ENCODE data around the gene NACC2. TPM values are rescaled to one million over a fixed set of nuclear protein-coding genes. Genes with fewer than 3 reads are reported as not detected.
A peak's percentile ranks its signal among the peaks of the same experiment; 100 is the strongest.

NACC2 gene
- total RNA-seq, 1 donor from 2014 or later = 3.9 TPM

DNA sequence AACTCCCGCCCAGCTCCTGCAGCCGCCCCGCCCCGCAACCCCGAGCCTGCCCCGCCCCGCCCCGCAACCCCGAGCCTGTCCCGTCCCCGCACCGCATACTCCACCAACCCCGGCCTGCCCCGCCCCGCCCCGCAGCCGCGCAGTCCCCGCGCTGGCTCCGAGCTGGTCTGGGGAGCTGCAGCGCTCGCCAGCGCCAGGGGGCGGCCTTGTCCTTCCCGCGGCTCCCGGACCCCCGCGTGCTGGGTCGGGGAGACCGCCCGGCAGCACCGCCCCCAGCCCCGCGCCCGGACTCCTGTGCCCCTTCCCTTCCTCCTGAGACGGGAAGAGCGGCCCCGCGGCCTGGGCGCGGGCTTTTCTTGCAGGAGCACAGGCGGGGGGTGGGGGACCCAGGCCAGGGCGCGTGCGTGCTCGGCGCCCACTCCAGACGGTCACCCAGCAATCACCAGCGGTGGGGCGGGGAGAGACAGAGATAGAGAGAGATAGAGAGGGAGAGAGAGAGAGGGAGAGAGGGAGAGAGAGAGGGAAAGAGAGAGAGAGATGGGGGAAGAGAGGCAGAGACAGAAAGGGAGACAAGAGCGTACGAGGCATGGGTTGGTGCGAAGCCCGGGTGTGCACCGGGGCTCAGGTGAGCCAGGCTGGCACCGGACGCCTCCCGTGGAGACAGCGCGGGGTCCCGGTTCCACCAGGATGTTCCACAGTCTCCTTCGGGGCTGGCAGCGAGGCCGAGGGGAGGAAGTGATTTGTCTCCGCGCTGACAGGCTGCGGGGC lies 38.3 kb upstream of the NACC2 start:
- H3K4me3 Mint-ChIP-seq (ENCODE audit: unreplicated experiment) = peak overlapping the region; percentile 55
- no peaks in the 10 kb centered on the region for H3K36me3 Mint-ChIP-seq (ENCODE audit: unreplicated experiment)
- TF ChIP-seq, protein P1, sequence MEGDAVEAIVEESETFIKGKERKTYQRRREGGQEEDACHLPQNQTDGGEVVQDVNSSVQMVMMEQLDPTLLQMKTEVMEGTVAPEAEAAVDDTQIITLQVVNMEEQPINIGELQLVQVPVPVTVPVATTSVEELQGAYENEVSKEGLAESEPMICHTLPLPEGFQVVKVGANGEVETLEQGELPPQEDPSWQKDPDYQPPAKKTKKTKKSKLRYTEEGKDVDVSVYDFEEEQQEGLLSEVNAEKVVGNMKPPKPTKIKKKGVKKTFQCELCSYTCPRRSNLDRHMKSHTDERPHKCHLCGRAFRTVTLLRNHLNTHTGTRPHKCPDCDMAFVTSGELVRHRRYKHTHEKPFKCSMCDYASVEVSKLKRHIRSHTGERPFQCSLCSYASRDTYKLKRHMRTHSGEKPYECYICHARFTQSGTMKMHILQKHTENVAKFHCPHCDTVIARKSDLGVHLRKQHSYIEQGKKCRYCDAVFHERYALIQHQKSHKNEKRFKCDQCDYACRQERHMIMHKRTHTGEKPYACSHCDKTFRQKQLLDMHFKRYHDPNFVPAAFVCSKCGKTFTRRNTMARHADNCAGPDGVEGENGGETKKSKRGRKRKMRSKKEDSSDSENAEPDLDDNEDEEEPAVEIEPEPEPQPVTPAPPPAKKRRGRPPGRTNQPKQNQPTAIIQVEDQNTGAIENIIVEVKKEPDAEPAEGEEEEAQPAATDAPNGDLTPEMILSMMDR (IDR thresholded peaks at IDR 0.05; ENCODE audit: partially characterized antibody, unreplicated experiment) = peak; percentile 60
- peak; percentile 86 for DNase-seq
- H3K27ac Mint-ChIP-seq (ENCODE audit: unreplicated experiment) = no peak overlapping the region
- no peaks in the 10 kb centered on the region for H3K4me1 Mint-ChIP-seq (ENCODE audit: low read depth, unreplicated experiment)
- H3K9me3 Mint-ChIP-seq (ENCODE audit: unreplicated experiment) = peaks cover 5% of the 10 kb centered on the region
- peaks cover 7% of the 10 kb centered on the region for H3K27me3 Mint-ChIP-seq (ENCODE audit: unreplicated experiment)

DNA sequence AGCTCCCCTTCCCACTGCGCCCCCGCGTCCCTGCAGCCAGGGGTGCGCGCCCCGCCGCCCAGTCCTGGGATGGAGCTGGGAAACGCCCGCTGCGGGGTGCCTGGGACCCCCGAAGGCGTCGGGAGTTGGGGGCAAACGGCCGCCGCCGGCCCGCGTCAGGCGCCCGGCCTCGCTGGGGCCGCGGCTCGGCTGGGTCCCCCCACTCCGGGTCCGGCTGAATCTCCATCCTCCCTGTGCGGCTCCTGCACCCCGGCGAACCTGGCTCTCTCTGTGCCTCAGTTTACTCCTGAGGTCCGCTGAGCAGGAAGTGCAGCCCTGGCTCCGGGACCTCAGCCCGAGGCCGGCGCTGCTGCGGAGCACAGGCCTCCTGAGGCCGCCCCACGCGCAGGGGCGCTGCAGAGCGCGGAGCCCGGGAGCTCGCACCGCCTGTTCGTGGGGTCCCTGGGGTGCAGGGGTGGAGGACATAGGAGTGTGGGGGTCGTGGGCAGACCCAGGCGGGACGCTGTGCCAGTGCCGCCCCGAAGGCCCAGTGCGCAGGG lies 37.5 kb upstream of the NACC2 start:
- Mint-ChIP-seq H3K9me3 (ENCODE audit: unreplicated experiment) (peaks cover 5% of the 10 kb centered on the region), H3K27me3 (ENCODE audit: unreplicated experiment) (peaks cover 7% of the 10 kb centered on the region), H3K36me3 (ENCODE audit: unreplicated experiment) (no peaks in the 10 kb centered on the region), H3K4me3 (ENCODE audit: unreplicated experiment) (no peak overlapping the region), H3K4me1 (ENCODE audit: low read depth, unreplicated experiment) (no peaks in the 10 kb centered on the region), H3K27ac (ENCODE audit: unreplicated experiment) (no peak overlapping the region)
- TF ChIP-seq, protein P1 (IDR thresholded peaks at IDR 0.05; ENCODE audit: partially characterized antibody, unreplicated experiment) = no peak
- DNase-seq = no peak

DNA sequence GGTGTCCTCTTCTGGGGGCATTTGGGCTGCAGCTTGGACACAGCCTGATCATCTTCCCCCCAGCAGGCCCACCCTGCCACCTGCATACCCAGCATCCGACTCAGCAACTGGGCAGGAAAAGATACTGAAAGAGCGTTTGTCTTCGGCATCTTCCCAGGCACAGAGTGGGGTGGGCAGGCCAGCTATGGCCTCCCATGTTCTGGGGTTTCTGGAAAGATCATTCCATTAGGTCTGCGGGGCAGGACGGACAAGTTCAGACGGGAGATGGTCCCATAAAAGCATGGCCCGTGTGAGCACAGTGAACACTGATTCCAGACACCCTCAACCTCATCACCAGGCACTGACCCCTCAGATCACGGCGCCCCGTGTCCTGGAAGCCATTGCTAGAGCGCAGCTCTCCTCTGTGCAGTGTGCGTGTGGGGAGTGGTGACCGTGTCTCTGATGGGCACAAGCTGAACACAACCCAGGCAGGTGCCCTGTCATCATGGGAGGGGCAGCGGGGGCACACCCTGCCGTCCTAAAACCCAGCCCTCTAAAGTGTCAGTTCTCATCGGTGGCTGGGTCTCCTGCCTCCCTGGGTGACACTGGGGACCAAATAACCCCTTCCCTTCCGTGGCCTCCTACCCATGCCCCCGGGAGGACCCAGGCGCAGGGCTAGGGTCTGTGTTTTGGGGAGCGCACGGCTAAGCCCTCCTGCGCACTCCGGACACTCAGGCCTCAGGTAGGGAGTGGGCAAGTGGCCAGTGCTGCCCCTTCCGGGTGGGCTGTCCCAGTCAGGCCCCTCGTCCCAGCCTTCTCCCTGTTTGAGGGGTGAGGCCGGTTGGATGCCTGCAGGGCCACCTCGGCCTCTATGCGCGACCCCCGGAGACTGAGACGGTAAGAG lies 36.8 kb upstream of the NACC2 start:
- H3K9me3 Mint-ChIP-seq (ENCODE audit: unreplicated experiment) = peaks cover 5% of the 10 kb centered on the region
- no peaks in the 10 kb centered on the region for H3K36me3 Mint-ChIP-seq (ENCODE audit: unreplicated experiment)
- no peak overlapping the region for H3K27ac Mint-ChIP-seq (ENCODE audit: unreplicated experiment)
- no peak for DNase-seq
- TF ChIP-seq, protein P1 (IDR thresholded peaks at IDR 0.05; ENCODE audit: partially characterized antibody, unreplicated experiment) = no peak
- no peaks in the 10 kb centered on the region for H3K4me1 Mint-ChIP-seq (ENCODE audit: low read depth, unreplicated experiment)
- peaks cover 7% of the 10 kb centered on the region for H3K27me3 Mint-ChIP-seq (ENCODE audit: unreplicated experiment)
- H3K4me3 Mint-ChIP-seq (ENCODE audit: unreplicated experiment) = peak overlapping the region; percentile 18

- H3K36me3 Mint-ChIP-seq (ENCODE audit: unreplicated experiment) = no peaks in the 10 kb centered on the region
- peaks cover 11% of the 10 kb centered on the region for H3K27me3 Mint-ChIP-seq (ENCODE audit: unreplicated experiment)
These were observed 34.1 kb upstream of the NACC2 start for GRCh38 chr9:136129176-136129575.

More at GRCh38 chr9:136129176-136129575, 34.1 kb upstream of the NACC2 start:
- no peak for DNase-seq
- TF ChIP-seq, protein P1 (IDR thresholded peaks at IDR 0.05; ENCODE audit: partially characterized antibody, unreplicated experiment) = no peak
- no peaks in the 10 kb centered on the region for H3K4me1 Mint-ChIP-seq (ENCODE audit: low read depth, unreplicated experiment)
- H3K4me3 Mint-ChIP-seq (ENCODE audit: unreplicated experiment) = no peak overlapping the region
- no peak overlapping the region for H3K27ac Mint-ChIP-seq (ENCODE audit: unreplicated experiment)
- H3K9me3 Mint-ChIP-seq (ENCODE audit: unreplicated experiment) = peaks cover 3% of the 10 kb centered on the region
